Measurements from ENCODE around the gene SEC14L6. TPM values are rescaled to one million over a fixed set of nuclear protein-coding genes. Genes with fewer than 3 reads are reported as not detected.

SEC14L6 gene
- total and polyA plus RNA-seq, 9 of the 15 experiments (the other 6 are each of a cell fraction or from before 2014, with no cell fraction given) = 0.29 to 6.1 (median 1.9) TPM

GRCh38 chr22:30537083-30537731, 9.3 kb downstream of the SEC14L6 start (continued):
- TF ChIP-seq AFF1 (IDR thresholded peaks at IDR 0.05; ENCODE audit: low read depth in 1 of 2, partially characterized antibody in 2 of 2) (no peak), FOXP4 (CRISPR knock-in tag; IDR thresholded peaks at IDR 0.05; ENCODE audit: borderline replicate concordance) (no peak), PRPF4 (IDR thresholded peaks at IDR 0.05; ENCODE audit: insufficient read depth, low read depth, low read length, poor library complexity, severe bottlenecking) (no peak), SAP30 (IDR thresholded peaks at IDR 0.05; ENCODE audit: borderline replicate concordance, insufficient read depth, low read depth, low read length, poor library complexity, severe bottlenecking) (no peak), RNF219 (CRISPR knock-in tag; IDR thresholded peaks at IDR 0.05) (no peak), HDAC2 (IDR thresholded peaks at IDR 0.05) (no peak), ERF (CRISPR knock-in tag; IDR thresholded peaks at IDR 0.05) (0 out of 2 replicates have a peak, but pooled peaks have one; percentile 37), ZNF197 (CRISPR knock-in tag; IDR thresholded peaks at IDR 0.05; ENCODE audit: low read depth) (peak; percentile 94), SRSF3 (IDR thresholded peaks at IDR 0.05; ENCODE audit: insufficient read depth, low read length) (no peak), CXXC5 (CRISPR knock-in tag; IDR thresholded peaks at IDR 0.05) (peak; percentile 61), ZSCAN29 (IDR thresholded peaks at IDR 0.05) (no peak), STAT5A (IDR thresholded peaks at IDR 0.05; ENCODE audit: borderline replicate concordance, low read length) (no peak), BCL6 (CRISPR knock-in tag; IDR thresholded peaks at IDR 0.05) (peak; percentile 50; the same call in 1 of the 2 replicates), ZNF134 (CRISPR knock-in tag; conservative IDR thresholded peaks at IDR 0.05) (peak; percentile 53), BACH1 (tag; IDR thresholded peaks at IDR 0.05) (peak; percentile 78; the same call in 1 of the 2 replicates), NFXL1 (CRISPR knock-in tag; IDR thresholded peaks at IDR 0.05) (peak; percentile 79; the same call in 1 of the 2 replicates), CREB3 (tag; conservative IDR thresholded peaks at IDR 0.05; ENCODE audit: low read depth) (peak; percentile 93), KLF6 (CRISPR knock-in tag; IDR thresholded peaks at IDR 0.05; ENCODE audit: borderline replicate concordance) (peak; percentile 79; the same call in 1 of the 2 replicates)
